Adrenal gland (tissue), 5 donors: ENCODE results near the gene RBL2.

Experiments used
- CTCF ChIP-seq, 6 experiments: fragments of 450-650 bp in 4 of 6; fragments of 200-600 bp in 2 of 6; sonication (generic) in 1 of 6; IDR thresholded peaks; 1 replicate in 5 of 6; 2 replicates in 1 of 6; pipeline versions ENCODE4 v1.5.1 to v1.8.0; 2016 to 2021; ENCODE audit warnings: antibody characterized with exemption in 6 of 6, mild to moderate bottlenecking in 2 of 6, moderate library complexity in 1 of 6
- POLR2A ChIP-seq, 2 donors: fragments of 450-650 bp; IDR thresholded peaks; one replicate each; pipeline ENCODE4 v1.6.1; 2017; ENCODE audit warnings: antibody characterized with exemption in 2 of 2, mild to moderate bottlenecking in 2 of 2, moderate library complexity in 1 of 2
- donor health status: DM: no; HTN: no; CAD: no.

GRCh38 chr16:53430363-53430762, 3.9 kb upstream of the RBL2 start:
- TF ChIP-seq CTCF (IDR thresholded peaks at IDR 0.05) (no peak), POLR2A (IDR thresholded peaks at IDR 0.05) (no peak)
